ENCODE measurements around the gene PCDH12.

GRCh38 chr5:141909212-141909611 lies 48.8 kb downstream of the PCDH12 start:
- TF ChIP-seq CTCF (IDR thresholded peaks at IDR 0.05; ENCODE audit: low read length) (no peak), EZH2phosphoT487 (IDR thresholded peaks at IDR 0.05; ENCODE audit: low read length) (no peak)

All from MM.1S (cell line).